Activated T-helper 1 cell treated with Interleukin-2 at 50 U/mL for 16 hours (primary cell): ENCODE data around the gene COX14.

Experiments
- DNase-seq: peaks from one replicate; pipeline ENCODE4 v3.0.0-alpha.2; 2020; ENCODE audit warnings: low read depth

COX14 gene

DNA sequence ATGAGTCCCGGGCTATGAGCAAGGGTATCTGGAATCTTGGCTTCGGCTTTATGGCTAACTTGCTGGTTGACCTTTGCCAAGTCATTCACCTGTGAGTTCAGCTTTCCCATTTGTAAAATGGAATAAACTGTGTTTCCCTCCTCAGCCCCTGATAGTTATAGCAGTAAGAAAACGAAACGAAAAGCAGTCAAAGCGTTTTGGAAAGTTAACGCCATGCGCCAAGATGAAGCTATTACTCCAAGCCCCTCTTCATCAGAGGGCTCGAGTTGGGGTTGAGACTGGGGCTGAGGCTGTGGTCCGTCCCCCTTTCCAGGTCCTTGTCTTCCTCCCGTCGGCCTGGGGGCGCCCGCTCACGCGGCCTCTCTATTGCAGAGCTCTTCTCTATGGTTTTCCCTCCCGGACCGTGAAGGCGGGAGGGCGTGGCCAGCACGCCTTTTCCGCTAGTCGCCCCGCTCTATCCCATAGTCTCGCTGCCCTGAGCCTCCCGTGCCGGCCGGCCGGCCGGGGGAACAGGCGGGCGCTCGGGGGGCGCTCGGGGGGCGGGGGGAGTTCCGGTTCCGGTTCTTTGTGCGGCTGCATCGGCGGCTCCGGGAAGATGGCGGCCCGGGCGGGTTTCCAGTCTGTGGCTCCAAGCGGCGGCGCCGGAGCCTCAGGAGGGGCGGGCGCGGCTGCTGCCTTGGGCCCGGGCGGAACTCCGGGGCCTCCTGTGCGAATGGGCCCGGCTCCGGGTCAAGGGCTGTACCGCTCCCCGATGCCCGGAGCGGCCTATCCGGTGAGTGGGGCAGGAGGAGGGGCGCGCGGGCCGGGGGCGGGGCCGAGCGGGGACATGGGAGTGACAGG lies 27.0 kb upstream of the COX14 start, which contains the start of gene SMARCD1:
Gene SMARCD1 (plus strand): TSS at position 568 of the 840 bp plus-strand sequence. CDS start 28 bp downstream, at position 596.
- DNase-seq, result peak; percentile 82

DNA sequence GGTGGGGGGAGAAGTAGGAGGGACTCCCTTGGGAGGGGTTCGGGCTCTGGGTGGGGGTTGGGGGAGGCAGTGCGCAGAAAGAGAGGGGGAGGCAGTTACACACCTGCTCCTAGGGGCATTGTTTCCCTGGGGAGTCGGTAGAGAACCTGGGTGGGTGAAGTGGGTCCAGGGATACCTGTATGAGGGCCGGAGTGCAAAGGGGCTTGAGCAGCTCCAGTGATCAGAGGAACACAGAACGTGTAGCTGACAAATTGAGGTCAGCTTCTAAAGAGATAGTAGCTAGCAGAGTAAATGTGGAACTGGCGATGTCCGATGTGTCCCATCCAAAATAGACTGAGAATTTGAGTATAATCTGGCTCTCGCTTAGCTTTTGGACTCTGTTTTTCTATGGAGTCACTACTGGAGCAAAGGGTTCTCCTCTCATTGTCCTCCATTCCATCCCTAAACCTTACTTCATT lies 26.4 kb upstream of the COX14 start:
- no peak for DNase-seq

DNA sequence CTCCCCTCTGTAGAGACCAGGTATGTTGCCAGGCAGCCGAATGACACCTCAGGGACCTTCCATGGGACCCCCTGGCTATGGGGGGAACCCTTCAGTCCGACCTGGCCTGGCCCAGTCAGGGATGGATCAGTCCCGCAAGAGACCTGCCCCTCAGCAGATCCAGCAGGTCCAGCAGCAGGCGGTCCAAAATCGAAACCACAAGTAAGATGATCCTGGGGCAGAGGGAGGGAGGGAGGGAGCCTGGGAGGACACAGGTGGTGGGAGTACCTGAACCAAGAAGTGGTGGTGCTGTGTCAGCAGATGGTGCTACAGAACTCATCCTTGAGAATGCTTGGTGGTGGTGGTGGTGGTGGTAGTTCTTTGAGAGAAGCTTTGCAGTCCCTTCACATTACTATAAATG lies 25.9 kb upstream of the COX14 start:
- DNase-seq, result no peak

DNA sequence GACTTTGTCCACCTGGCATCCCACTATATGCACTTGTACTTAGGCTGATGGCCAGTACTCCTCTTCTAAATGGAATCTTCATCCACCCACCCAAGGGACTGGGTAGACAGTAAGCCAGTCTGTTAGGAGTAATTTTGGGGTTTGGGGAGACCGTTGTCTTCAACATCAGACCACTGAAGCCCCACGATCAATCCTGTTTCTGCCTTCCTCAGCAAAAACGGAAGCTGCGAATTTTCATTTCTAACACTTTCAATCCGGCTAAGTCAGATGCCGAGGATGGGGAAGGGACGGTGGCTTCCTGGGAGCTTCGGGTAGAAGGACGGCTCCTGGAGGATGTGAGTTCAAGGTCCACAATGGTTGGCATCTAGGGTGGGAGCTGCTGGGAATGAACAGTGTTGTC lies 24.9 kb upstream of the COX14 start:
- DNase-seq, result no peak

DNA sequence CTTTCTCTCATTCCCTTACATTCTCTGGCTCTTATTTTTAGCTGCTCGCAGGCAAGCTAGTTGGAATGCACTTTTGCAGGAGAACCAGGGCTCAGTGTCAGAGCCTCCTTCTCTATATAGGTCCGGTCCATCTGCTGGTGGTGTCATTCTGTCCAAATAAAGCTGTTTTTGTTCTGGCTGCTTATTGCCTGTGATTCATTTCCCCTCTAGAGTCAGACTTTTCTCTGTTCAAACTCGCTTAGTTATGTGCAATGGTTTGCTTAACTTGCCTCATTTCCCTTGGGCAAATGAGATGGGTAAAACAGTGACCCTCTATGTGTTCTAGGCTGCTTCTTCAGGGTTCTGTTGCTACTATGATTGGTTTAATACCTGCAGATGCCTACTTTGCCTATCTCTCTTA lies 24.0 kb upstream of the COX14 start:
- DNase-seq, result no peak

DNA sequence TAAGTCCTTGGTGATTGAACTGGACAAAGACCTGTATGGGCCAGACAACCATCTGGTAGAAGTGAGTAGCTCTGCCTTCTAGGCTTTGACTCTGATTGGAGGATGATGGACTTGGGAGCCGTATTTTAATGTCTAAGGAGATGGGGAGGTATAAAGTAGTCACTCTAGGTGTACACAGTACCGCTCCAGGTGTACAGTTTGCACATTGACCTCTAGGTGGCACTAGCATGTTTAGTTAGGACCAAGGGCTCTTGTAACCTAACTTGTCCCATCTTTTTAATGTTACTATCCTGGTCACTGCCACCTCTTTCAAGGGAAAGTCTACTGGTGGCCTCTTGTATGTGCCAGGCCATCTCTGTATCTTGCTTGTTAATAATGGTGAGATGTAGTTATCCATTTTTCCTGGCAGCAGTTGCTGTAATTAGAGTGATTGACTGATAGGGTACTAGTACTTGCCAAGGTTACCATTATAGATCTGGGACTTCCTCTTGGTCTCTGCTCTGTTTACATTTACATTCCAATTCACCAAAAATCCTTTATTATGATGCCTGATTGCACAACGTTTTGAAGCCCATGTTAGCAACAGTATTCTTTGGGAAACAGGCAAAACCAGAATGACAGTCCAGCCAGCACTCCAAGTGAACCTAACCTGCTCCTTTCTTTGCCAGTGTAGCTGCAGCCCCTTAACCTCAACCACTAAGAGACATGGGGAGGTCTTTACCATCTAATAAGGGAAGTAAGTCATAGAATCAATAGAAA lies 23.3 kb upstream of the COX14 start:
- peak; percentile 17 for DNase-seq

DNA sequence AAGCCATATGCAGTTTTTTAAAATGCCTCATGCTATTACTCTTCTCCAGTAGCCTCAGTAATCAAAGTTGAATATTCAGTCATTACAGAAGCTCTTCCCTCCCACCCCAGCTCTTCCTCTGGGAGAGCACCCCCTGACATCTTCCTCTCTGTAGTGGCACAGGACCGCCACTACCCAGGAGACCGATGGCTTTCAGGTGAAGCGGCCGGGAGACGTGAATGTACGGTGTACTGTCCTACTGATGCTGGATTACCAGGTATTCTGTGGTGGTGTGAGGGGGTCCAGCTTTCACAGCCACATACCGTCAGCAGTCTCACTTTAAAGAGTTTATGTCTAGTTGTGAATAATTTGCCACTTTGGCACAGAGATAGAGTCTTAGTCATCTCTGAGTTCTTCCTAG lies 22.3 kb upstream of the COX14 start:
- DNase-seq, result no peak

DNA sequence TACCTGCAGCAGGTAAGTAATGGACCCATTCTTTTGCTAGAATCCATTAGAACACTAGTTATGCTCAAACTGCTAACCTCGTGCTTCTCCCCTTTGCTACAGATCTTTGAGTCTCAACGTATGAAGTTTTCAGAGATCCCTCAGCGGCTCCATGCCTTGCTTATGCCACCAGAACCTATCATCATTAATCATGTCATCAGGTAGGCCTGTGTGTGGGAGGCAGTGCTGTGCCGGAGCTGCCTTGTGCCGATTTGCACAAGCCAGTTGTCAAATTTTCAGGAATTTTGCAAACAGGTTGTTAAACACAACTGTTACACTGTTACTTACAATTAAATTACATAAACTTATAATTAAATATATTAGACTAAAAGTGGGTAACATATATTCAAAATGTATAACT lies 21.6 kb upstream of the COX14 start:
- no peak for DNase-seq

DNA sequence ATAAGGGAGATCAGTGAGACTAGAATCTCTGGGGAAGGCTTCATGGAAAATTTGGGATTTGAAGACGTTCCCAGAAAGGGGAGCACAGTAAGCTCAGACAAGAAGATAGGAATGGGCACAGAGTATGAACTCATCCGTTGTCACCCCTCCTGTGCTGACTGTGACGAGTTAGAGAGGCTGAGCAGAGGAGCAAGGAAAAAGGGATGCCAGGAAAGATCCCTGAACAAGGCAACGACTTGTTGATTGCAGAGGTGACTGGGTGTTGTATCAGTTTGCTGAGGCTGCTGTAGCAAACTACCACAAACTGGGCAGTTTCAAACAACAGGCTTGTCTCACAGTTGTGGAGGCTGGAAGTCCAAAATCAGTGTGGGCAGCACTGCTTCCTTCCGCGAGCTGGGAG lies 14.1 kb upstream of the COX14 start:
- no peak for DNase-seq

DNA sequence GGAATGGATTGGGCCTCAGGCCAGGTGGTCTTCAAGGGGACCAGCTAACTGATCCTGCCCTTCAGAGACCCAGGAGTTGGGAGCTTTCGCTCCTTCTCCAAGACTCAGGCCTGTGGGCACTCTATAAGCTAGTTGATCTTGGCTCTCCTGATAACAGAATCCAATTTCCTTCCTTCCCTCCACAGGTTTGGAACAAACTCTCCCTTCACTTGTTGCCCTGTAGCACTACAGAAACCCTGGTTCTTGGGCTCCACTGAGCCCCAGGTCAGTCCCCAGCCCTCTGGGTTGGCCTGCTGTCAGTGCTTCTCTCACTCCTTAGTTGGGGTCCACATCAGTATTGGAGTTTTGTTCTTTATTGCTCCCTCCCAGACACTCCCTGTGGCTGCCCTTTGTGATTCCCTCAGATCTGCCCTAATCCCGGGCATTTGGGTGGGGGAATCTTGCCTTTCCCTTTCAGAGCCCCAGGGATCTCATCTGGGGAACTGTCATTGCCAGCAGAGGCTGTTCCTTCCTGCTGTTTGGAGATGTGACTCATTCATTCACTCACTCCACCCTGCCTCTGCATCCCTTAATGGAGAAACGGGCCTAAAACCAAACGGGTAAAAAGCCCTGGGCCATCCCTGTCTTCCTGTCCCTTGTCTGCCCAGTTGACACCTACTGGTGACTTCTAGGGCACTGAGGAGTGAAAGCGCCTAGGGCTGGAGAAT lies 12.6 kb upstream of the COX14 start:
- no peak for DNase-seq

DNA sequence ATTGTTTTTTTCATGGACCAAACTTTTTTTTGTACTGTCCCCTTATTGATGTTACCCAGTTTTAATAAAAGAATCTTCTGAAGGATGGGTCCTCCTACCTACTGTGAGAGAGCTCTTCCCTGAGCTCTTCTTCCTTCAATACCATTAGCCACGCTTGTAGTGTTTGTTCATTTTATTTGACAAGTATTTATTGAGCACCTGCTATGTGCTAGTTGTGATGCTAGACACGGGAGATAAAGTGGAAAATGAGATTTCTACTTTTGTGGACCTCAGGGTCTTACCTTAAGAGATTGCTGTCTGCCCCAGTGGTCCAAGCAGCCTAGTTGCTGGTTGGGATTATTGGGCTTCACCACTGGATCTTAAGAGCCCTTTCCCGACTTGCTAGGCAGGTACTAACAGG lies 11.5 kb upstream of the COX14 start:
- no peak for DNase-seq

DNA sequence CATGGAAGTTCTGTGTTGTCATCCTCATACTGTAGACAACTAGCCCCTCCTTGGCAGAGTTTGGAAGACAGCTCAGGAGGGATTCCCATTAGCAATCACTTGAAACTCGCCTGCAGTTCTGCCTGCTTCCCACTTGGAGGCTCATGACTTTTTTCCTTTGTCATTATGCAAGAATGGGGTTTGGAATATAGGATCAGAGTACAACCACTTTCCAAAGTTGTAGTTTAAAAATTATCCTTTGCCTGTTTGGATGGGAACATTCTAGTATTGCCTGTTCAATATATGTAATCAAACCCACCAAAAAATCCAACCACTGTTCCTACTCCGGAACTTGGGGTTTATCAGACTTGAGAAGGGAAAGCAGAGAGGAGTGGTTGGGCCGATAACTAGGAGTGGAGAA lies 10.4 kb upstream of the COX14 start:
- no peak for DNase-seq

DNA sequence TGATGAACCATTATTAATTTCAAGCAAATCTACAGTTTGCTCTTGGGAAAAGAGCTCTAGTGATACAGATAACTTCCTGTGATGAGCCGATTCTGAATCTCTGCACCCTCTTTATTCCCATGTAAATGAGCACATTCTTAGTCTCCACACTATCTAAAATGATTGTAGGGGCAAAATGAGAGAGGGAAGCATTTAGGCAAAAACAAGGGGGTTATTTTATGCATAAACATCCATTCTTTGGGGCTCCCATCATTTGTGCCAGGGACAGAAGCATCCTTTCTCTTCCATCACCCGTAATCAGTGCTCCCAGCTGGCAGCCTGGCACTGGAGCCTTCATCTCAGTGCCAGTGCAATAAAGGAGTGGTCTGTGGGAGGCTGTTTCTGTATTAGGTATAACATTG lies 9.9 kb upstream of the COX14 start:
- no peak for DNase-seq

DNA sequence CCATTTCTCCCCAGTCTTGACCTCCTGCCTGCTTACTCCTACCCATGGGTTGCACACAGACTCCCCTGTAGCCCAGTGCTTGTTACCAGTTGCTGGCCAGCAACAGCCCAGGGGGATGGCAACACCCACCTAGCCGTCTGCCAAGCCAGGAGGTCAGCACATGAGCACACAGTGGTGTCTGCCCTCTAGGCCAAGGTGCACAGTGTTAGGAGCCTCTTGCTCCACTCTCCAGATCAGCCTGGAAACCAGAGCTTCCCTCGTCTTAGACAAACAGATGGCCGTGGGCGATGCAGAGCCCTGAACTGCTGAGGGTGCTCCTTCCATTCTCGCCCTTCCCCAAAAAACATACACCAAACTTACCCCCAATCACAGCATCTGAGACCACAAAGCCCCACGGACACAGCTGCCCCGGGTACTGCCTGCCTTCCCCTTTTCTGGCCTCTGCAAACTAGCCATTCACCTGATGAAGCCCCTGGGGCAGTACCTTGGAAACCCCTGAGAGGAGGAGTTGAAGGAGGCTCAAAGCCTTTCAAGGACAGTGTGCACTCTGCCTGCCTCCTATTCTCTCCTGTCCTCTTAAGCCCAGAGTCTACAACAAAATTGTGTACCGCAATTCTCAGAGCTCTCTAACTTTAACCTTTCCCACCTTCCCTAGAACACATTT lies 9.3 kb upstream of the COX14 start:
- no peak for DNase-seq

DNA sequence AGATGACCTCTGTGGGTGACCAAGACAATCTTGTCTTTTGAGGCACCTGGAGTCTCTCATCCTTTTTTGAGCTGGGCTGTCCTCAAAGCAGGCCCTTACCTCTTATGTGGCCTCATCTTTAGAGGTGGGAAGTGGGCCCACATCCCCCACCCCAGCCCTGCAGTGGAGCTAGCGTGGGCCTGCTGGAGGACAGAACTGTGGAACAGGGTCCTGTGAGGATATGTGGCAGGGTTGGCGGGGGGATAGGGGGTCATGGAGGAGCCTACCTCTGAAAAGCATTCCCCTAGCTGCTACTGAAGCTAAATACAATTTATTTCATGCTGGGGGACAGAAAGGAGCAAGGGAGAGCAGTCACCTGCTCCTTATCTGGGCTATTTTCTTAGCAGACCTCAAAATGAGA lies 8.7 kb upstream of the COX14 start:
- no peak for DNase-seq

DNA sequence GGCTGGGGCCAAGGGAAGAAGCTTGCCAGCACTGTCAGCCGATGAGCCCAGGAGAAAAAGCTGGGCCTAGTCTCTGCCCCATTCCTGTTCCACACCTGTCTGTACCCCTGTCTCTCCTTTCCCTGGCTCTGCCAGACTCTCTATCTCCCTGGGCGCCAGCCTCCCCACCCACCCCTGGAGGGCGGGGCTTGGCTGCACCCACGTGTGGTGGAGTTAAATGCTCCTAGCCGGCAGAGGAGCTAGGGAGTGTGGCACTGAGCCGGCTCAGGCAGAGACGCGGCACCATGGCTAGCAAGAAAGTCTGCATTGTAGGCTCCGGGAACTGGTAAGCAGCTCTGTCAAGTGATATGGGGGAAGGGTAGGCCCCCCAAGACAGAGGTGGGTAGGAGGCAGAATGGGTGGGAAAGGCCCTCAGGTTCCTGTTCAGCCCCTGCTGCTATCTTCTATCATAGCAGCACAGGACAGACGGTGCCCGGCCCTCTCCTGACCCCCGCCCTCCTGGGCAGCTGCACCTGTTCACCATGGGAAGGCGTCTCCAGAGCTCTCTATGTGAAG lies 8.2 kb upstream of the COX14 start, which contains the start of gene GPD1:
Gene GPD1 (plus strand): TSS at position 242 of the 555 bp plus-strand sequence. CDS start 43 bp downstream, at position 285.
- DNase-seq, result no peak

DNA sequence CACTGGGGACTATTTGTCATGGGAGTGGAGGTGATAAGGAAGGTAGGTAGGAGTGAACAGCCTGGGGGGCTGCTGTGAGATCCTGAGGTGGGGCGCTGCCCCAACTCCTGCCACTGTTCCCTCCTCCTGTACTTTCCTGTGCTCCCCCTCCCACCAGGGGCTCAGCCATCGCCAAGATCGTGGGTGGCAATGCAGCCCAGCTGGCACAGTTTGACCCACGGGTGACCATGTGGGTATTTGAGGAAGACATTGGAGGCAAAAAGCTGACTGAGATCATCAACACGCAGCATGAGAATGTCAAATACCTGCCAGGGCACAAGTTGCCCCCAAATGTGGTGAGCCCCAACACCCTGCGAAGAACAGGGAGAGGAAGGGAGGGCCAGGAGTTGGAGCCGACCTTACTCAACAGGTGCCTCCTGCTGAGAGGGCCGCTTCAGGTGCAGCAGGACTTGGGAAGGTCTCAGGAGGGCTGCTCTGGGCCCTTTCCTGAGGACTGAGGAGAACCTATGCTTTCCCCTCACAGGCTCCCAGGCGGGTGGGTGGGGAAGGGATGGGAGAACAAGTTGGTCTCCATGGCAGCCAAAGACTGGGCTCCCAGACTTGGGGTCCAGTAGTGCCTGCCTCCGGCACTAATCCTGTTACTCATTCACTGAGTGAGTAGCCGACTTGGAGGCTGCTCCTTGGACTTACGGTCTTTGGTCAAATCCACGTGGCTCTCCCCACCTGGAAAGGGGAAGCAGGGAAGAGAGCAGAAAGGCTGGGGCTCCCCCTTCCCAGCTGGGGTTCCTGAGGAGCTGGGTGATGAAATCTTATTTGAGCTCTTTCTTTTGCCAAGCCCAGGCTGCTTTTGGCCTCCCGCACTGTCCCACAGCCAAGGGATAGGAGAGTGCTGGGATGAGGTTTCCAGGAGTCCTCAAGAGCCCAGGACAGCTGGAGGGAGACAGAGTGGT lies 7.3 kb upstream of the COX14 start:
- DNase-seq, result no peak

DNA sequence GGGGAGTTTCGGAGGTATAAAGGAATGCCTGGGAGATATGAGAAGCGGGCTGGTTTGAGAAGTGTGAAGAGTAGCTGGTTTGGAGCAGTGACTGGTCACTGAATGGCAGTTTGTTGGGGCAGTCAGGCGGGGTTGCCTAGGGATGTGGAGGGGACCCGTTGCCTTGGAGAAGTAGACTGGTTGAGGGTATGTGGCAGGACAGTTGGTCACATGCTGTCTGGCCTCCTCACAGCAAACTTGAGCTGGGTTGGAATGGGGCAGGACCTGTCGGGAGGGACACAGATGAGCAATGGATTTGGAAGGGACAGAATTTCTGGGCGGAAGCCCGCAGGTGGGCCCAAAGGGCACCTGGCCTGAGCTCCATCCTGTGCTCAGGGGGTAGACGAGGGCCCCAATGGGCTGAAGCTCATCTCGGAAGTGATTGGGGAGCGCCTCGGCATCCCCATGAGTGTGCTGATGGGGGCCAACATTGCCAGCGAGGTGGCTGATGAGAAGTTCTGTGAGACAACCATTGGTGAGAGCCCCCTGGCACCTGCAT lies 6.1 kb upstream of the COX14 start:
- DNase-seq, result no peak

DNA sequence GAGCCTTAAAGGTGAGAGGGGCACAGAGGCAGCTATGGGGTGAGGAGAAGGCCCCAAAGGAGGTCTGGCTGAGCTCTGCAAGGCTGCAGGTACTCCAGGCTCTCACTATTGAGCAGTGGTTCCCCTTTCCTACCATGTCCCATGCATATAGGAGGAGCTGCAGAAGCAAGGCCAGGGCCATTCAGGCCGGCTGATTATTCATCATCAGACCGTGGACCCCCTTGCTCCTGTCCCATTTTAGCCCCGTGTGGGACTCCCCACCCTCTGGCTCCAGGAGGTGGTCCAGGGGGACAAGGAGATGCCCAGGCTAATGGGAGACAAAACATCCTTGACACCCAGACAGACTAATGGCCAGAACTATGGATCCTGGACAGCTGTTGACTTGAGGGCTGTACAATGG lies 5.1 kb upstream of the COX14 start:
- DNase-seq, result no peak
